GM23248 (cell line): ENCODE measurements around the gene MYH14.

Source experiments
- EZH2 ChIP-seq: fragments of 200-600 bp; sonication (generic); IDR thresholded peaks from 2 replicates; pipeline ENCODE4 v1.6.1; 2018; ENCODE audit warnings: antibody characterized with exemption, mild to moderate bottlenecking; ENCODE audit not compliant: insufficient read depth, poor library complexity, severe bottlenecking
- EZH2phosphoT487 ChIP-seq: fragments of 200-600 bp; sonication (generic); IDR thresholded peaks from 2 replicates; pipeline ENCODE4 v1.6.1; 2018; ENCODE audit warnings: antibody characterized with exemption, moderate library complexity, mild to moderate bottlenecking, low read depth; ENCODE audit not compliant: insufficient read depth

DNA sequence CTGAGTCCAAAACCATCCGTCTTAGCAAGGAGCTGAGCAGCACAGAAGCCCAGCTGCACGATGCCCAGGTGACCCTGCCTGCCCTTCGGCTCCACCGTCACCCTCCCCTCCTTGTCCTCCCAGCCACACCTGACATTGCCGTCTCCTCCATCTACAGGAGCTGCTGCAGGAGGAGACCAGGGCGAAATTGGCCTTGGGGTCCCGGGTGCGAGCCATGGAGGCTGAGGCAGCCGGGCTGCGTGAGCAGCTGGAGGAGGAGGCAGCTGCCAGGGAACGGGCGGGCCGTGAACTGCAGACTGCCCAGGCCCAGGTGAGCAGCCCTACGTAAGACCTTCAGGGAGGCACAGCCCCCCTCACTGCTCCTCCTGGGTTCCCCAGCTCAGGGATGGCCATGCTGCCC is 76.7 kb downstream of the MYH14 start:
- TF ChIP-seq EZH2 (no peak), EZH2phosphoT487 (no peak)
